ENCODE results near the gene EIPR1.

EIPR1 gene

DNA sequence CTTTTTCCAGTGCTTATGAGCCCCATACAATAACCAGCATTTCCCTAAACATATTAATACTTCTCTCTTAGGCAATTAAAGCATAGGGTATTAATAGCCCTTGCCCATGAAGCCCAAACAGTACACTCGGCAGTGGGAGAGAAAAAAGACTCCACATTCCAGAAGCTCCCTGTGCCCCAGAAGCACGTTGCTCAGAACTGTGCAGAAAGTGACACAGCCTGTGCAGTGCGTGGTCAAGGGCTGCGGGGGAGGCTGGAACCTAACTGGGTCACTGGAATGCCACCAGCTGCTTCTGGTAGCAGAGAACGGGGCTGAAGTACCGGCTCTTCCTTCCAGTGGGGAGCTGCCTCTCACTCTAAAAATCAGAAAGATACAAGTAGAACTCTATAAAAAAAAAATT lies 32.7 kb downstream of the EIPR1 start:
- TF ChIP-seq, protein P1, sequence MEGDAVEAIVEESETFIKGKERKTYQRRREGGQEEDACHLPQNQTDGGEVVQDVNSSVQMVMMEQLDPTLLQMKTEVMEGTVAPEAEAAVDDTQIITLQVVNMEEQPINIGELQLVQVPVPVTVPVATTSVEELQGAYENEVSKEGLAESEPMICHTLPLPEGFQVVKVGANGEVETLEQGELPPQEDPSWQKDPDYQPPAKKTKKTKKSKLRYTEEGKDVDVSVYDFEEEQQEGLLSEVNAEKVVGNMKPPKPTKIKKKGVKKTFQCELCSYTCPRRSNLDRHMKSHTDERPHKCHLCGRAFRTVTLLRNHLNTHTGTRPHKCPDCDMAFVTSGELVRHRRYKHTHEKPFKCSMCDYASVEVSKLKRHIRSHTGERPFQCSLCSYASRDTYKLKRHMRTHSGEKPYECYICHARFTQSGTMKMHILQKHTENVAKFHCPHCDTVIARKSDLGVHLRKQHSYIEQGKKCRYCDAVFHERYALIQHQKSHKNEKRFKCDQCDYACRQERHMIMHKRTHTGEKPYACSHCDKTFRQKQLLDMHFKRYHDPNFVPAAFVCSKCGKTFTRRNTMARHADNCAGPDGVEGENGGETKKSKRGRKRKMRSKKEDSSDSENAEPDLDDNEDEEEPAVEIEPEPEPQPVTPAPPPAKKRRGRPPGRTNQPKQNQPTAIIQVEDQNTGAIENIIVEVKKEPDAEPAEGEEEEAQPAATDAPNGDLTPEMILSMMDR (IDR thresholded peaks at IDR 0.05; ENCODE audit: control extremely low read depth, extremely low read depth, low read depth, missing control alignments): no peak
- ChIA-PET POLR2A (no interaction called here), CTCF (no interaction called here)
- DNase-seq (ENCODE audit: extremely low spot score): no peak

DNA sequence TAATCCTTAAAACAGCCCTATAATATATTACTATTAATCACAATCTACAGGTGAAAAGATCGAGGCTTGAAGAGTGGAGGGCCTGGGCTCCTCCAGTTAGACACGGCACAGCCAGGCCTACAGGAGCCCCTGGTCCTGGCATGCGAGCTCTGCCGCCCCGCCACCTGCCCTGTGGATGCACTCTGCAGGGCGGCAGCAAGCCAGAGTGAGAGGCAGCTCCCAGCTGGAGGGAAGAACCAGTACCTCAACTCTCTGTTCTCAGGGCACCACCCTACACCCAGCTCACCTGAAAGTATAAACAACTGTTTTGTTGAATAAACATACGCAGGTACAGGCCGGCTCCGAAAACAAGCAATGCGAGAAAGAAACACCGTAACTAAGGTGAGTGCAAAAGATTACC lies 34.6 kb downstream of the EIPR1 start:
- POLR2A ChIA-PET: no interaction called here
- CTCF ChIA-PET: interaction anchor here (1.2 kb wide), 1 partner anchor 10 kb away, joined by 3 read pairs; no protein-coding TSS in a partner anchor
- TF ChIP-seq, protein P1 (IDR thresholded peaks at IDR 0.05; ENCODE audit: control extremely low read depth, extremely low read depth, low read depth, missing control alignments): no peak
- DNase-seq (ENCODE audit: extremely low spot score): no peak

DNA sequence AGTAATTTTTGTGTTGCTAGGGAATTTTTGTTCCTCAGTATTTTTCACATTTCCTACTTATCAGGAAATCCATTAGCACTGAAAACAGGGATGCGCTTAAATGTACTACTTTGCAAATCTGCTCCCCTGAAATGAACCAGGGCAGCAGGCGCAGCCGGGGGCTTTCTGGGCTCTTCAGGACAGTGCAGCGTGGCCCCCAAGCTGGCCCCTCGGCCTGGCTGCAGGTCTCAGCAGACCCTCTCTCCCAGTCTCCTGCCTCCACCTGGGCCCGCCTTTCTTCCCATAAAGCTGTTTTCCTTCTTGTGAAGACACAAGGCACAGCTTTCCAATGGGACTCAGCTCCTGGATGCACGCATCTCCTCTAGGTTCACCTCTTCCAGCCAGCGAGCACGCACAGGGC lies 35.3 kb downstream of the EIPR1 start:
- TF ChIP-seq, protein P1 (IDR thresholded peaks at IDR 0.05; ENCODE audit: control extremely low read depth, extremely low read depth, low read depth, missing control alignments): no peak
- CTCF ChIA-PET: no interaction called here
- DNase-seq (ENCODE audit: extremely low spot score): no peak
- POLR2A ChIA-PET: no interaction called here

DNA sequence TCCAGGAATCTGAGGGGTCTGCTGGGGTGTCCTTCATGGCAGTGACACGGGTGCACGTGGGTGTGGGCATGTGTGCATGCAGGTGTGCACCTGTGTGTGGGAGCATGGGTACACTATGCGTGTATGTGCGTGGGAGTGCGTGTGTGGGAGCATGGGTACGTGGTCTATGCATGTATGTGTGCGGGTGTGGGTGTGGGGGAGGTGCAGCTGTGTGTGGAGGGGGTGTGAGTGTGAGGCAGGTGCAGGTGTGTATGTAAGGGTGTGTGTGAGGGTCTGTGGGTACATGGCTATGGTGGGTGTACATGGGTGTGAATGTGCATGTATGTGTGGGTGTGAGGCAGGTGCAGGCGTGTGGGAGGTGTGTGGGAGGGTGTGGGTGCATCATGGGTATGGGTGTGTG lies 36.3 kb downstream of the EIPR1 start:
- TF ChIP-seq, protein P1 (IDR thresholded peaks at IDR 0.05; ENCODE audit: control extremely low read depth, extremely low read depth, low read depth, missing control alignments): no peak
- POLR2A ChIA-PET: no interaction called here
- no peak for DNase-seq (ENCODE audit: extremely low spot score)
- CTCF ChIA-PET: no interaction called here

DNA sequence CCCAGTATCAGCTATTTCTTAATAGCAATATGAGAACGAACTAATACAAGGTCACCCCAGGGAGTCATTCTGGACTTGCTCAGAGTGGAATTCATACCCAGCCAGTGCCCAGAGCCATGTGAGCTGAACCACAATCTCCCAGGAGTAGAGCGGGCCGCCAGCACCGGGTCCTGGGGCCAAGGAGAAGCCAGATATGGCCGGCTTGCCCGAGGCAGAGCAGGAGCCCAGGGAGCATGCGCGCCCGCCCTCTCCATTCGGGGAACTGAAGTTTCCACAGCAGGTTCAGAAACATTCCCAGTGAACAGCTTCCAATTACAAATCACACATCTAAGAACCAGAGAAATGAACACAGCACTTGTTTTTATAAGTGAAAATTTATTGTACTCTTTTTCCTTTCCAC lies 37.5 kb downstream of the EIPR1 start:
- POLR2A ChIA-PET: no interaction called here
- TF ChIP-seq, protein P1 (IDR thresholded peaks at IDR 0.05; ENCODE audit: control extremely low read depth, extremely low read depth, low read depth, missing control alignments): no peak
- DNase-seq (ENCODE audit: extremely low spot score): no peak
- CTCF ChIA-PET: no interaction called here

DNA sequence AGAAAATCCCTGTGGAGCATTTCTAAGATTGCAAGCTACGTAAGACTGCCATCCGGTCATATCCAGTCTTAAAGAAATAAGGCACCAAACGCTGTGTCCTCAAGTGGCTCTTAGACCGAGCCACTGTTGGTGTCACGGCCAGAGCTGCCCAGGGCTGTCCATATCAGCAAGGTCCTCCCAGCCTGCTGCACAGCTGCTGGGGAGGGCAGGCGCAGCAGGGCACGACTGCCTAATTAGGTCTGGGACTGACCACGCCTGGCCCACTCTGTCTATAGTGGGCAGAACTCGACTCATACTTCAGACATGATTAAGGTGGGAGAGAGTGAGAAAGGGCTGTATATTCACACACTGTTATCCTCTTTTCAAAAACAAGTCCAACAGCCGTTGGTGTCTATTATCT lies 39.3 kb downstream of the EIPR1 start:
- TF ChIP-seq, protein P1 (IDR thresholded peaks at IDR 0.05; ENCODE audit: control extremely low read depth, extremely low read depth, low read depth, missing control alignments): no peak

DNA sequence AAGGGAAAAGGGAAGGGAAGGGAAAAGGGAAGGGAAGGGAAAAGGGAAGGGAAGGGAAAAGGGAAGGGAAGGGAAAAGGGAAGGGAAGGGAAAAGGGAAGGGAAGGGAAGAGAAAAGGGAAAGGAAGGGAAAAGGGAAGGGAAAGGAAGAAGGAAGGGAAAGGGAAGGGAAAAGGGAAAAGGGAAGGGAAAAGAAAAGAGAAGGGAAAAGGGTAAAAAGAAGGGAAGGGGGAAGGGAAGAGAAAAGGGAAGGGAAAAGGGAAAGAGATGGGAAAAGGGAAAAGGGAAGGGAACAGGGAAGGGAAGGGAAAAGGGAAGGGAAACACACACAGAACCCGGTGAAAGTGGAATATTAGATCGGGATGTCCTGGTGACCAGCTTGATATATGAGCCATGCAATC lies 40.8 kb downstream of the EIPR1 start:
- DNase-seq (ENCODE audit: extremely low spot score): no peak

More for the DNA sequence above, 39.3 kb downstream of the EIPR1 start:
- POLR2A ChIA-PET: no interaction called here
- no peak for DNase-seq (ENCODE audit: extremely low spot score)
- CTCF ChIA-PET: no interaction called here

More for the DNA sequence above, 40.8 kb downstream of the EIPR1 start:
- ChIA-PET CTCF (no interaction called here), POLR2A (no interaction called here)
- TF ChIP-seq, protein P1 (IDR thresholded peaks at IDR 0.05; ENCODE audit: control extremely low read depth, extremely low read depth, low read depth, missing control alignments): no peak
